WTC11 (cell line): ENCODE results near the gene RAD9A.

Experiments used
- ATF1 ChIP-seq: sonication (generic); formaldehyde crosslinking; IDR thresholded peaks from 2 replicates; pipeline ENCODE4 v1.8.1; 2023; ENCODE audit warnings: mild to moderate bottlenecking, moderate library complexity, missing genetic modification reagents
- ELF4 ChIP-seq: sonication (generic); formaldehyde crosslinking; IDR thresholded peaks from 2 replicates; pipeline ENCODE4 v1.8.1; 2022; ENCODE audit warnings: low read depth, mild to moderate bottlenecking, moderate library complexity, missing genetic modification reagents
- KAT7 ChIP-seq: sonication (generic); formaldehyde crosslinking; IDR thresholded peaks from 2 replicates; pipeline ENCODE4 v1.8.1; 2023; ENCODE audit warnings: missing genetic modification reagents, mild to moderate bottlenecking, borderline replicate concordance
- TEAD4 ChIP-seq: sonication (generic); formaldehyde crosslinking; IDR thresholded peaks from 2 replicates; pipeline ENCODE4 v1.8.0; 2022; ENCODE audit warnings: mild to moderate bottlenecking, missing genetic modification reagents
- ZNF512 ChIP-seq: sonication (generic); formaldehyde crosslinking; IDR thresholded peaks from 2 replicates; pipeline ENCODE4 v1.8.1; 2022; ENCODE audit warnings: missing genetic modification reagents, borderline replicate concordance
- TF ChIP-seq, protein P1 (sequence below): fragments of 200-600 bp; IDR thresholded peaks from 2 replicates; pipeline ENCODE4 v1.8.0; 2022; ENCODE audit warnings: antibody characterized with exemption
- TF ChIP-seq, protein P2 (sequence below): sonication (generic); formaldehyde crosslinking; IDR thresholded peaks from 2 replicates; pipeline ENCODE4 v1.8.0; 2022; ENCODE audit warnings: mild to moderate bottlenecking, missing genetic modification reagents
- TF ChIP-seq, protein P3 (sequence below): sonication (generic); formaldehyde crosslinking; conservative IDR thresholded peaks from 2 replicates; pipeline ENCODE4 v1.8.1; 2023; ENCODE audit warnings: mild to moderate bottlenecking, low read depth, missing genetic modification reagents, moderate library complexity

DNA sequence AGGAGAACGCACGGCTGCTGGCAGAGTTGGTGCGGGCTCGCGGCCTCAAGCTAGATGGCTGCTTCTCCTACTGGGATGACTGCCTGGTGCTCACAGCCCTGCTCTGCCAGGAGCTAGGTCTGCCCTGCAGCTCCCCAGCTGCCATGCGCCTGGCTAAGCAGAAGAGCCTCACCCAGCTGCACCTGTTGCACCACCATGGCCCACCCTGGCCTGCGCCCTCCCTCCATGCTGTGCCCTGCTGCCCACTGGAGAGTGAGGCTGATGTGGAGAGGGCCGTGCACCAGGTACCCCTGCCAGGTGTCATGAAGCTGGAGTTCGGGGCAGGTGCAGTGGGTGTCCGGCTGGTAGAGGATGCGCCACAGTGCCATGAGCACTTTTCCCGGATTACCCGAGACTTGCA lies 31.7 kb downstream of the RAD9A start:
- TF ChIP-seq ATF1 (CRISPR knock-in tag) (no peak), TEAD4 (CRISPR knock-in tag) (no peak), ELF4 (CRISPR knock-in tag) (no peak), KAT7 (CRISPR knock-in tag) (no peak), ZNF512 (CRISPR knock-in tag) (no peak)
- TF ChIP-seq, protein P1, sequence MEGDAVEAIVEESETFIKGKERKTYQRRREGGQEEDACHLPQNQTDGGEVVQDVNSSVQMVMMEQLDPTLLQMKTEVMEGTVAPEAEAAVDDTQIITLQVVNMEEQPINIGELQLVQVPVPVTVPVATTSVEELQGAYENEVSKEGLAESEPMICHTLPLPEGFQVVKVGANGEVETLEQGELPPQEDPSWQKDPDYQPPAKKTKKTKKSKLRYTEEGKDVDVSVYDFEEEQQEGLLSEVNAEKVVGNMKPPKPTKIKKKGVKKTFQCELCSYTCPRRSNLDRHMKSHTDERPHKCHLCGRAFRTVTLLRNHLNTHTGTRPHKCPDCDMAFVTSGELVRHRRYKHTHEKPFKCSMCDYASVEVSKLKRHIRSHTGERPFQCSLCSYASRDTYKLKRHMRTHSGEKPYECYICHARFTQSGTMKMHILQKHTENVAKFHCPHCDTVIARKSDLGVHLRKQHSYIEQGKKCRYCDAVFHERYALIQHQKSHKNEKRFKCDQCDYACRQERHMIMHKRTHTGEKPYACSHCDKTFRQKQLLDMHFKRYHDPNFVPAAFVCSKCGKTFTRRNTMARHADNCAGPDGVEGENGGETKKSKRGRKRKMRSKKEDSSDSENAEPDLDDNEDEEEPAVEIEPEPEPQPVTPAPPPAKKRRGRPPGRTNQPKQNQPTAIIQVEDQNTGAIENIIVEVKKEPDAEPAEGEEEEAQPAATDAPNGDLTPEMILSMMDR, result no peak
- TF ChIP-seq, protein P2, sequence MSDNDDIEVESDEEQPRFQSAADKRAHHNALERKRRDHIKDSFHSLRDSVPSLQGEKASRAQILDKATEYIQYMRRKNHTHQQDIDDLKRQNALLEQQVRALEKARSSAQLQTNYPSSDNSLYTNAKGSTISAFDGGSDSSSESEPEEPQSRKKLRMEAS, result no peak
- TF ChIP-seq, protein P3, sequence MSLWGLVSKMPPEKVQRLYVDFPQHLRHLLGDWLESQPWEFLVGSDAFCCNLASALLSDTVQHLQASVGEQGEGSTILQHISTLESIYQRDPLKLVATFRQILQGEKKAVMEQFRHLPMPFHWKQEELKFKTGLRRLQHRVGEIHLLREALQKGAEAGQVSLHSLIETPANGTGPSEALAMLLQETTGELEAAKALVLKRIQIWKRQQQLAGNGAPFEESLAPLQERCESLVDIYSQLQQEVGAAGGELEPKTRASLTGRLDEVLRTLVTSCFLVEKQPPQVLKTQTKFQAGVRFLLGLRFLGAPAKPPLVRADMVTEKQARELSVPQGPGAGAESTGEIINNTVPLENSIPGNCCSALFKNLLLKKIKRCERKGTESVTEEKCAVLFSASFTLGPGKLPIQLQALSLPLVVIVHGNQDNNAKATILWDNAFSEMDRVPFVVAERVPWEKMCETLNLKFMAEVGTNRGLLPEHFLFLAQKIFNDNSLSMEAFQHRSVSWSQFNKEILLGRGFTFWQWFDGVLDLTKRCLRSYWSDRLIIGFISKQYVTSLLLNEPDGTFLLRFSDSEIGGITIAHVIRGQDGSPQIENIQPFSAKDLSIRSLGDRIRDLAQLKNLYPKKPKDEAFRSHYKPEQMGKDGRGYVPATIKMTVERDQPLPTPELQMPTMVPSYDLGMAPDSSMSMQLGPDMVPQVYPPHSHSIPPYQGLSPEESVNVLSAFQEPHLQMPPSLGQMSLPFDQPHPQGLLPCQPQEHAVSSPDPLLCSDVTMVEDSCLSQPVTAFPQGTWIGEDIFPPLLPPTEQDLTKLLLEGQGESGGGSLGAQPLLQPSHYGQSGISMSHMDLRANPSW, result no peak
